Upper lobe of right lung (tissue), 1 donor: ENCODE results near the gene GAB4. TPM values are rescaled to one million over a fixed set of nuclear protein-coding genes. Genes with fewer than 3 reads are reported as not detected.

Source experiments
- ATAC-seq: fragments of 200-7000 bp; cut with Tn5 transposase; one replicate; pipeline ENCODE4 v1.9.1; 2020; ENCODE audit warnings: mild to moderate bottlenecking, moderate library complexity
- DNase-seq: peaks from one replicate; pipeline ENCODE4 v3.0.0-alpha.2; 2020
- H3K27ac ChIP-seq: fragments of 200-600 bp; one replicate; pipeline ENCODE4 v1.8.0; 2022
- H3K27me3 ChIP-seq: fragments of 200-600 bp; one replicate; pipeline ENCODE4 v1.8.0; 2022; ENCODE audit warnings: mild to moderate bottlenecking
- H3K36me3 ChIP-seq: fragments of 200-600 bp; one replicate; pipeline ENCODE4 v1.8.0; 2022
- H3K4me1 ChIP-seq: fragments of 200-600 bp; one replicate; pipeline ENCODE4 v1.8.0; 2022
- H3K4me3 ChIP-seq: fragments of 200-600 bp; one replicate; pipeline ENCODE4 v1.8.0; 2022; ENCODE audit warnings: mild to moderate bottlenecking
- H3K9me3 ChIP-seq: fragments of 200-600 bp; one replicate; pipeline ENCODE4 v1.8.0; 2022
- intact Hi-C: fragments of 100-400 bp; cut with DNase I; formaldehyde crosslinking; loops from one replicate; pipeline ENCODE4 v1.11.0; 2022
- total RNA-seq: library from RNA; stranded (reverse); fragmentation: NEBNext Ultra II Directional; extraction: Animal tissue kit (Norgen Biotek cat#: 25700); gene quantifications from one replicate; pipeline ENCODE4 v1.2.1, GENCODE V29; 2021
- TF ChIP-seq, protein P1 (sequence below): fragments of 200-600 bp; IDR thresholded peaks from one replicate; pipeline ENCODE4 v1.8.0; 2022; ENCODE audit warnings: antibody characterized with exemption
- donor health status: DM: no; HTN: yes; CAD: no; lungs with severe emphysema.

GAB4 gene
- total RNA-seq, 1 donor from 2014 or later: not detected

DNA sequence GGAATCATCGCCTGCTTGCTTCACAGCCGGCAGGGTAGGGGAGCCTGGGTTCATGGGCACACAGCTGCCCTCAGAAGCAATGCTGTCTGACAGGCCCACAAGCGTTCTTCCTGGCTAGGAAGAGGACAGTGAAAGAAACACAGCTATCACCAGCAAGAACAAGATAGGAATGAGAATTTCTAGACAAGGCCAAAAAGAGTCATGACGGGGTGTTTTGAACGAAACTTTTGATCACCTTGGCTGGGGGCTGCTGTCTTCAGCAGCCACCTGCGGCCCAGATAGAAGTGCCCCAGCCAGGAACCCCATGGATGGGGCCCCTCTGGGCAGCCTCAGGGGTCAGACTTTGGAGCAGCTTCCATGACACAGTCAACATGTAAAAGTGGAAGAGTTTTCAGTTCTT, 41.8 kb downstream of the GAB4 start:
- no peak for DNase-seq
- intact Hi-C loops: no loop called here
- H3K4me3 ChIP-seq: no peak overlapping the region
- H3K36me3 ChIP-seq: no peaks in the 10 kb centered on the region
- no peaks in the 10 kb centered on the region for H3K4me1 ChIP-seq
- H3K27ac ChIP-seq: no peak overlapping the region
- TF ChIP-seq, protein P1, sequence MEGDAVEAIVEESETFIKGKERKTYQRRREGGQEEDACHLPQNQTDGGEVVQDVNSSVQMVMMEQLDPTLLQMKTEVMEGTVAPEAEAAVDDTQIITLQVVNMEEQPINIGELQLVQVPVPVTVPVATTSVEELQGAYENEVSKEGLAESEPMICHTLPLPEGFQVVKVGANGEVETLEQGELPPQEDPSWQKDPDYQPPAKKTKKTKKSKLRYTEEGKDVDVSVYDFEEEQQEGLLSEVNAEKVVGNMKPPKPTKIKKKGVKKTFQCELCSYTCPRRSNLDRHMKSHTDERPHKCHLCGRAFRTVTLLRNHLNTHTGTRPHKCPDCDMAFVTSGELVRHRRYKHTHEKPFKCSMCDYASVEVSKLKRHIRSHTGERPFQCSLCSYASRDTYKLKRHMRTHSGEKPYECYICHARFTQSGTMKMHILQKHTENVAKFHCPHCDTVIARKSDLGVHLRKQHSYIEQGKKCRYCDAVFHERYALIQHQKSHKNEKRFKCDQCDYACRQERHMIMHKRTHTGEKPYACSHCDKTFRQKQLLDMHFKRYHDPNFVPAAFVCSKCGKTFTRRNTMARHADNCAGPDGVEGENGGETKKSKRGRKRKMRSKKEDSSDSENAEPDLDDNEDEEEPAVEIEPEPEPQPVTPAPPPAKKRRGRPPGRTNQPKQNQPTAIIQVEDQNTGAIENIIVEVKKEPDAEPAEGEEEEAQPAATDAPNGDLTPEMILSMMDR: no peak
- ATAC-seq: no peak
- H3K9me3 ChIP-seq: no peaks in the 10 kb centered on the region
- no peaks in the 10 kb centered on the region for H3K27me3 ChIP-seq

DNA sequence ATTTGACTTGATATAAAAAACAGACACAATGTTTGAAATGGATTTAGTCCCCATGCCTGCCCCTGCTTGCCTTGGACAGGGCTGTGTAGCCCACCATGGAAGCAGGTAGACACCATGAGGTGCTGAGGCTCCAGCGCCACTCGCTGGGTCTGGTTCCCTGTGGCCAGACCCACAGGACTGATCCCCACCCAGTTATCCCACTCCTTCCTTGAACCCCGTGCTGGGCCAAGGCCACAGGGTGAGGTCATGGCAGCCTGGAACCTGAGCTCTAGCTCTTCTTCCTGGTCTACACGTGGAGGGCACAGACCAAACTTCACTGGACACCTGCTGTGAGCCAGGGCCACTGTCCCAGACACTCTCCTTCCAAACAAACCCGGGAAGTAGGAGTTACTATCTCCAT, 42.5 kb downstream of the GAB4 start:
- DNase-seq: no peak
- H3K27ac ChIP-seq: no peak overlapping the region
- TF ChIP-seq, protein P1: no peak
- no peaks in the 10 kb centered on the region for H3K27me3 ChIP-seq
- no peak for ATAC-seq
- no peaks in the 10 kb centered on the region for H3K36me3 ChIP-seq
- no peaks in the 10 kb centered on the region for H3K4me1 ChIP-seq
- intact Hi-C loops: no loop called here
- no peak overlapping the region for H3K4me3 ChIP-seq
- H3K9me3 ChIP-seq: no peaks in the 10 kb centered on the region

DNA sequence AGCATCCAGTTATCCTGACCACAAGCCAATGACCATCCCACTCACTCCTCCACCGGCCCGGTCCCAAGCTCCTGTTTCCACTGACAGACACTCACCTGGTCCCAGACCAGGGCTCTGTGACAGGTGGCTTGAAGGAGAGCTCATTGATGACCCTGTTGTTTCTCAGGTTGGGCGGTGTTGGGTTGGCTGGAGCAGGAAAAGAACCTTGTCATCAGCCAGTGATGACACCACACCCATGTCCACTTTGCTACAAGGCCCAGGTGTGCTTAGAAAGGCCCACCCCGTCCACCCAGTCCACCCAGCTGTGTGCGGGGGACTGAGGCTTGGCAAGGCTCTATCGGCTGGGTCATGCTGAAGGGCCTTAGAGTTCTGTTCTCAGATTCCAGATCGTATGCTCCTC, 42.9 kb downstream of the GAB4 start:
- no peaks in the 10 kb centered on the region for H3K4me1 ChIP-seq
- H3K4me3 ChIP-seq: no peak overlapping the region
- DNase-seq (no peak), ATAC-seq (no peak)
- no peaks in the 10 kb centered on the region for H3K9me3 ChIP-seq
- H3K27ac ChIP-seq: no peak overlapping the region
- TF ChIP-seq, protein P1: no peak
- H3K36me3 ChIP-seq: no peaks in the 10 kb centered on the region
- intact Hi-C loops: no loop called here
- H3K27me3 ChIP-seq: no peaks in the 10 kb centered on the region

DNA sequence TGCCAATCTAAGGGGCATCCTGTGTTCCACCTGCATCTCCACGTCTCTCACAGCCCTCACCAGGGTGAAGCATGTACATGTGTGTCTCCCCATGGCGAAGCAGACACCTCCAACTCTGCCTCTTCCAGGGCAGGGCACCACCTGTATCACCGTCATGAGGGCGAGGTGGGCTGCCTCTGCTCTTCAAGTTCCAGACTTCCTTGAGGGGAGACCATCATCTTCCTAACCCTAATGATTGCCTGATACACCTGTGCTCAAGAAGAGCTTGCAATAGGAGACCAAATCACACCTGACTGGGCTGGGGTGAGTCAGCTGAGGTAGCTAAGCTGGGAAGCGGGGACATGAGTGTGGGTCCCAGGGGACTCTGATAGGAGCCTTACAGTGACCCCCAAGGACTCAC, 43.7 kb downstream of the GAB4 start:
- TF ChIP-seq, protein P1: no peak

DNA sequence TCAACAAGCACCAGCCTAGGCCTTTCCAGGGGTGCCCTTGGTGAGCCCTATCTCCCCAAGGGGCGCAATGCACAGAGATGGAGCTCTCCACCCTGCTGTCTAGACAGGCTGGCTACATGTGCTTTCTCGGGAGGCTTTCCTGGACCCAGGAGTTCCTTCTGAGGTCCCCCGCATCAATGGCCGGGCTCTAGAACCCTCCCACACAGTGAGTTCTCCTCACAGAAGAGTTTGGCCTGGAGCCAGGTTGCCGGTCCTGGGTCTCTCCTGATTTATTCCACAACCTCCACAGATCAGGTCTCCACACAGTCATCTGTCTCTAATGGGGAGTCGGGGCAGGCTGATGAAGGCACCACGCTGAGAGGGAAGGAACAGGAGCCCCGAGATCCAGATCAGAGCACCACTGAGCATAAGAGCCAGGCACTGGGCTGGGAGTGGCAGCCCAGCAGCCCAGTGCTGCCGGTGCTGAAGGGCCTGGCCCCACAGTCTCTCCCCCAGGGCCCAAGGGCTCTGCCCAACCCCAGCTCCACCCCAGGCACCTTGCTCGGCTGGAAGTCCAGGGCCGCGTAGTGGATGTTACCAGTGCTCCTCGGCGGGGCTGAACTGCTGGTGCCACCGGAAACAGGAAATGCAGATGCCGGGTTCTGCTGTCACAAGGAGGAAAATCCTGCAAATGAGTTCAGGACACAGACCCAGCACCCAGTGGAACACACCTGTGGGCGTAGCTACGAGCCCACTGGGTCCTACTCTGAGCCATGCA, 44.7 kb downstream of the GAB4 start:
- H3K9me3 ChIP-seq: no peaks in the 10 kb centered on the region
- TF ChIP-seq, protein P1: no peak
- H3K4me1 ChIP-seq: no peaks in the 10 kb centered on the region
- no peaks in the 10 kb centered on the region for H3K36me3 ChIP-seq
- ATAC-seq (no peak), DNase-seq (no peak)
- H3K27me3 ChIP-seq: no peaks in the 10 kb centered on the region
- no peak overlapping the region for H3K27ac ChIP-seq
- intact Hi-C loops: no loop called here
- H3K4me3 ChIP-seq: no peak overlapping the region

More for the DNA sequence above, 43.7 kb downstream of the GAB4 start:
- H3K27me3 ChIP-seq: no peaks in the 10 kb centered on the region
- H3K4me3 ChIP-seq: no peak overlapping the region
- intact Hi-C loops: no loop called here
- no peak overlapping the region for H3K27ac ChIP-seq
- H3K9me3 ChIP-seq: no peaks in the 10 kb centered on the region
- H3K36me3 ChIP-seq: no peaks in the 10 kb centered on the region
- H3K4me1 ChIP-seq: no peaks in the 10 kb centered on the region
- DNase-seq: no peak
- no peak for ATAC-seq
